K562 (cell line): ENCODE results near the gene MRFAP1. TPM values are rescaled to one million over a fixed set of nuclear protein-coding genes. Genes with fewer than 3 reads are reported as not detected.

ENCODE experiments used
- CEBPB ChIP-seq: fragments of 450-650 bp; IDR thresholded peaks from 2 replicates; pipeline ENCODE4 v1.6.1; 2016; ENCODE audit warnings: missing genetic modification characterization, missing compliant biosample characterization
- CHD2 ChIP-seq: IDR thresholded peaks from 2 replicates; pipeline ENCODE4 v1.6.1; 2011; ENCODE audit warnings: low read depth, low read length
- GABPB1 ChIP-seq: sonication (generic); formaldehyde crosslinking; IDR thresholded peaks from 2 replicates; pipeline ENCODE4 v1.8.0; 2022; ENCODE audit warnings: mild to moderate bottlenecking, missing genetic modification reagents
- HCFC1 ChIP-seq: IDR thresholded peaks from 2 replicates; pipeline ENCODE4 v1.6.1; 2012; ENCODE audit warnings: low read depth, low read length, improper control_type of control experiment
- IRF2 ChIP-seq: sonication (generic); formaldehyde crosslinking; IDR thresholded peaks from 2 replicates; pipeline ENCODE4 v1.8.1; 2022; ENCODE audit warnings: mild to moderate bottlenecking, missing genetic modification reagents
- MAFG ChIP-seq: fragments of 450-650 bp; conservative IDR thresholded peaks from 2 replicates; pipeline ENCODE4 v1.6.1; 2016; ENCODE audit warnings: missing genetic modification characterization, missing compliant biosample characterization
- NELFE ChIP-seq: IDR thresholded peaks from 2 replicates; pipeline ENCODE4 v1.6.1; 2011; ENCODE audit warnings: mild to moderate bottlenecking; ENCODE audit not compliant: insufficient read depth, insufficient read length
- REST ChIP-seq, 2 experiments: fragments of 450-650 bp; formaldehyde crosslinking in 1 of 2; IDR thresholded peaks; 2 replicates each; pipeline versions ENCODE4 v1.4.0 to v1.6.1; 2014 to 2020; ENCODE audit warnings: mild to moderate bottlenecking in 2 of 2, borderline replicate concordance in 1 of 2, low read depth in 1 of 2
- THAP12 ChIP-seq: fragments of 250-450 bp; sonication (Bioruptor Pico); IDR thresholded peaks from 2 replicates; pipeline ENCODE4 v1.9.0; 2021; ENCODE audit warnings: mild to moderate bottlenecking, inconsistent platforms
- USF1 ChIP-seq: sonication (generic); formaldehyde crosslinking; IDR thresholded peaks from 2 replicates; pipeline ENCODE4 v1.9.0; 2022; ENCODE audit warnings: mild to moderate bottlenecking, missing genetic modification reagents
- ZNF224 ChIP-seq: sonication (generic); formaldehyde crosslinking; IDR thresholded peaks from 2 replicates; pipeline ENCODE4 v1.8.0; 2022; ENCODE audit warnings: mild to moderate bottlenecking, missing genetic modification reagents
- ZNF398 ChIP-seq: fragments of 250-450 bp; sonication (Bioruptor Pico); IDR thresholded peaks from 2 replicates; pipeline ENCODE4 v1.8.0; 2021; ENCODE audit warnings: moderate library complexity, mild to moderate bottlenecking, inconsistent platforms
- ZNF764 ChIP-seq: fragments of 250-450 bp; sonication (Bioruptor Pico); IDR thresholded peaks from 2 replicates; pipeline ENCODE4 v1.4.0; 2020; ENCODE audit warnings: low read depth, mild to moderate bottlenecking, moderate library complexity
- polyA plus RNA-seq, 8 experiments: library from polyadenylated mRNA; depleted of rRNA in 4 of 8; stranded (reverse) in 5 of 8; unstranded in 3 of 8; fragments of >200 nt; fragmentation: Nextera tagmentation in 2 of 8; fragmentation: Illumina TruSeq in 1 of 8; extraction: Ambion mirVana in 2 of 8; extraction: Trizol in 1 of 8; gene quantifications; 2 replicates each; pipeline versions ENCODE4 v1.2.1 to v1.2.3, GENCODE V29; 2011 to 2014; ENCODE audit warnings: inconsistent platforms in 1 of 8, missing spikeins in 1 of 8
- total RNA-seq, 7 experiments: library from RNA; depleted of rRNA in 6 of 7; stranded (reverse); fragments of >200 nt in 6 of 7; fragmentation: Illumina TruSeq in 2 of 7; extraction: Trizol in 2 of 7; gene quantifications; 2 replicates each; pipeline versions ENCODE4 v1.2.1 to v1.2.3, GENCODE V29; 2011 to 2021; ENCODE audit warnings: low replicate concordance in 1 of 7

MRFAP1 gene
- total and polyA plus RNA-seq, 9 of the 15 experiments (the other 6 are each of a cell fraction or from before 2014, with no cell fraction given): 46.0 to 270 (median 151) TPM

GRCh38 chr4:6662591-6662990, 22.1 kb downstream of the MRFAP1 start (continued):
- no peak for TF ChIP-seq NELFE
- TF ChIP-seq ZNF764: no peak
- no peak for TF ChIP-seq IRF2
- TF ChIP-seq REST (IDR thresholded peaks at IDR 0.05; ENCODE audit: borderline replicate concordance): no peak
- no peak for TF ChIP-seq REST (CRISPR knock-in tag; IDR thresholded peaks at IDR 0.05; ENCODE audit: low read depth)
- TF ChIP-seq ZNF224 (CRISPR knock-in tag): no peak
- peak; percentile 77 for TF ChIP-seq CEBPB (tag)
- TF ChIP-seq CHD2: no peak
- TF ChIP-seq MAFG: no peak
- no peak for TF ChIP-seq GABPB1
- no peak for TF ChIP-seq USF1 (CRISPR knock-in tag)
- TF ChIP-seq HCFC1: no peak
- TF ChIP-seq THAP12 (CRISPR knock-in tag): no peak
- no peak for TF ChIP-seq ZNF398 (CRISPR knock-in tag)
